COR-L47 (cell line): ENCODE results near the gene UGP2.
A peak's percentile ranks its signal among the peaks of the same experiment; 100 is the strongest.
"Not testable (repeated sequence)": the region's sequence is repeated elsewhere in the genome, so short reads cannot be mapped to it uniquely, and the experiment has no call there.

Experiments
- DNase-seq: peaks from one replicate; lab custom pipeline; 2025; lab: John Stamatoyannopoulos, UW

Gene UGP2

DNA sequence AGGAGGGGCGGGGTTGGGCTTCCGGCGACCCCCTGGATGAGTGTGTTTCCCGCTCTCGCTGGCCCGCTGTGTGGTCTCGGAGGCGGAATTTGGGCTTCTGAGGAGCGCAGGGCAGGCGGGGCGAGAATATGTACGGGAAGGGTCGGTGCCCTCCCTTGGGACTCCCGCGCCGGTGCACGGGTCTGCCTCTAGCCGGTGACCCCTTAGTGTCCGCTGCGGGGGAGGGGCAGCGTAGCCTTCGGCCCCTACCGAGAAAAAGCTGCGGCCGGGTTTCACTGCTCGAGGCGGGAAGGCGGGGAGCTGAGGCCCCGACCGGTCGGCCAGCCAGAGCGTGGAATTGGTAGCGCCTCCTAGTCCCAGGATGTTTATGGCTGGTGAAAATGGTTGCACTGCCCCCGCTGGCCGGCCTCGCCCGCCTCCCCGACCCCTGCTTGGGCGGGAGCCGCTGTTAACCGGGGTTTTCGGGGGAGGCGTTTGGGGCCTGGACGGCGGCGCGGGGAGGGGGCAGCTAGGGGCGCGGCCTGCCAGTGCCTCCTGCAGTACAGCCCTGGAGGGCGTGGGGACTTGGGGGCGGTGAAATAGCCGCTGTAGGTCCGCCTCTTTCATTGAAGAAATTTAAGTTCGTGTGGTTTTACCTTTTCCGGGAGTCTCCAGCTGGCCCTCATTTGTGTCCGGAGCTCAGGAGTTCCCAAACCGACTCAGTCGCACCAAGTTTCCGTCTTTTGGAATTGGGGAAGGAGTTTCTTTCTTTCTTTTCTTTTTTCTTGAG is at the start of gene UGP2:
UGP2 (plus strand) TSS at position 643 of the 769 bp plus-strand sequence. CDS start 290 bp downstream, outside the sequence.
- DNase-seq = peak; percentile 90

DNA sequence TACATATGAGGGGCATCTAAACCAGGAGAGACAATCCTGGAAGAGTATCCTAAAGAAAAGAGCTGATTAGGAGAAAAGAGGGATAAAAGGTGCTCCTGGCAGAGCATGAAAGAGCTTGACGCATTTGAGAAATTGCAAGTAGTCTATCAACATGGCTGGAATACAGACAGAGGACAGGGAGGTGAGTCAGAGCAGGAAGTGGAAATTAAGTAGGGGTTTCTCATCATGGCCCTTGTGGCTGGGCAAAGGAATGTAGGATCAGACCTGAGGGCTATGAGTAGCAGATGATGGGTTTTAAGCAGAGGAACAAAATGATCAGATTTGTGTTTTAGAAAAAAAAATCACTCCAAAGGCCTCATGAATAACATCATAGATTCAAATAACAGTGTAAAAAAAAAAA is 49.2 kb upstream of the UGP2 start:
- DNase-seq = no peak

- DNase-seq = no peak
Measured at GRCh38 chr2:63796366-63796765, 45.3 kb upstream of the UGP2 start.

DNA sequence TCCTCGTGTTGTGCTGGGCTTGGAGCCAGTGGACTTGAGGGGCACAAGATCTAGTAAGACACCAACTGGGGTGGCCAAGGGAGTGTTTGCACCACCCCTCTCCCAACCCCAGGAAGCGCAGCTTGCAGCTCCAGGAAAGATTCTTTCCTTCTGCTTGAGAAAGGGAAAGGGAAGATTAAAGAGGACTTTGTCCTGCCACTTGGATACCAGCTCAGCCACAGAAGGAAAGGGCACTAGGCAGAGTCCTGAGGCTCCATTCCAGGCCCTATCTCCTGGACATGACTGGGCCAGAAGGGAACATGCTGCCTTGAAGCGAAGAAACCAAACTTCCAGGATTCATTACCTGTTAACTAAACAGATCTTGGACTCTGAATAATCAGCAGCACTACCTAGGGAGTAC is 44.9 kb upstream of the UGP2 start:
- no peak for DNase-seq

DNA sequence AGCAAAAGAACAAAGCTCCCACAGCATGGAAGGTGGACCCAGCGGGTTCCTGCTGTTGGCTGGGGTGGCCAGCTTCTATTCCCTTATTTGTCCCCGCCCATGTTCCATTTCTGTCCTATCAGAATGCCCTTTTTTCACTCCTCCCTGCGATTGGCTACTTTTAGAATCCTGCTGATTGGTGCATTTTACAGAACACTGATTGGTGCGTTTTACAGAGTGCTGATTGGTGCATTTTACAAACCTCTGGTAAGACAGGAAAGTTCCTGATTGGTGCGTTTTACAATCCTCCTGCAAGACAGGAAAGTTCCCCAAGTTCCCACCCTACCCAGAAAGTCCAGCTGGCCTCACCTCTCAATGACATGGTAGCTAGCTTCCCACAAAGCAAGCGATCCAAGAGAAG is 40.2 kb upstream of the UGP2 start:
- no peak for DNase-seq

- no peak for DNase-seq
Measured at GRCh38 chr2:63805412-63805811, 36.3 kb upstream of the UGP2 start.

DNA sequence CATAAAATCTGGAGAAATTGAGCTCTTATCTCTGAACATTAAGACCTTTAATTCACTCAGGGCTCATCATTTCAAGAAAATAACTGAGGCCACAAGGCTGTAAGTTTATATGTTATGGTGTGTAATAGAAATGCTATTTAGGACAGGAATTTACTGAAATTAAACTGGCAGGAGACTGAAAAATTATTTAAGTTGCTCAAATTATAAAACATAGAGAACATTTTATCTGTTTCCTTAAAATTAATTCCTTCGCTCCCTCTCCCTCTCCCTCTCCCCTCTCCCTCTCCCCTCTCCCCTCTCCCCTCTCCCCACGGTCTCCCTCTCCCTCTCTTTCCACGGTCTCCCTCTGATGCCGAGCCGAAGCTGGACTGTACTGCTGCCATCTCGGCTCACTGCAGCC is 33.7 kb upstream of the UGP2 start:
- not testable (repeated sequence) for DNase-seq

DNA sequence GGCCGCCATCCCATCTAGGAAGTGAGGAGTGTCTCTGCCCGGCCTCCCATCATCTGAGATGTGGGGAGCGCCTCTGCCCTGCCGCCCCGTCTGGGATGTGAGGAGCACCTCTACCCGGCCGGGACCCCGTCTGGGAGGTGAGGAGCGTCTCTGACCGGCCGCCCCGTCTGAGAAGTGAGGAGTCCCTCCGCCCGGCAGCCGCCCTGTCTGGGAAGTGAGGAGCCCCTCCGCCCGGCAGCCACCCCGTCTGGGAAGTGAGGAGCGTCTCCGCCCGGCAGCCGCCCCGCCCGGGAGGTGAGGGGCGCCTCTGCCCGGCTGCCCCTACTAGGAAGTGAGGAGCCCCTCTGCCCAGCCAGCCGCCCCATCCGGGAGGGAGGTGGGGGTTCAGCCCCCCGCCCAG is 32.8 kb upstream of the UGP2 start:
- DNase-seq = not testable (repeated sequence)

DNA sequence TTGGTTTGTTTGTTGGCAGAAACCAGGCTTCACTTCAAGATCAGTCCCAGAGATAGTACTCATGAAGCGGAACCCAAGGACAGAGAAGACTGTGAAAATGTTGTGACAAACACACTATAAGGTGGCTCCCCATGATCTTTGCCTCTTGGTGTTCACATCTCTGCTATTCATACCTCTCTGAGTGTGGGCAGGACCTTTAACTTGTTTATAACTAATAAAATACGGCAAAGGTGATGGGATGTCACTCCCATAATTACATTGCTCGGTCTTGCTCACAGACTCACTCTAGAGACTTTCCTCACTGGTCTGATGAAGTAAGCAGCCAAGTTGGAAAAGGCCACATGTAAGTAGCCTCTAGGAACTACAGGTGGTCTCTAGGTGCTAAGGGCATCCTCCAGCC is 30.6 kb upstream of the UGP2 start:
- no peak for DNase-seq

DNA sequence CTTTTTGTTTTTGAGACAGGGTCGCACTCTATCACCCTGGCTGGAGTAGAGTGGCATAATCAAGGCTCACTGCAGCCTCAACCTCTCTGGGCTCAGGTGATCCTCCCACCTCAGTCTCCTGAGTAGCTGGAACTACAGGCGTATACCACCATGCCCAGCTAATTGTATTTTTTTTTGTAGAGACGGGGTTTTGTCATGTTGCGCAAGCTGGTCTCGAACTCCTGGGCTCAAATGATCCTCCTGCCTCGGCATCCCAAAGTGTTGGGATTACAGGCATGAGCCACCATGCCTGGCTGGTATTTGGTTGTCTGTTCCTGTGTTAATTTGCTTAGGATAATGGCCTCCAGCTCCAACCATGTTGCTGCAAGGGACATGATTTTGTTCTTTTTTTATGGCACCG is 29.8 kb upstream of the UGP2 start:
- DNase-seq = not testable (repeated sequence)

DNA sequence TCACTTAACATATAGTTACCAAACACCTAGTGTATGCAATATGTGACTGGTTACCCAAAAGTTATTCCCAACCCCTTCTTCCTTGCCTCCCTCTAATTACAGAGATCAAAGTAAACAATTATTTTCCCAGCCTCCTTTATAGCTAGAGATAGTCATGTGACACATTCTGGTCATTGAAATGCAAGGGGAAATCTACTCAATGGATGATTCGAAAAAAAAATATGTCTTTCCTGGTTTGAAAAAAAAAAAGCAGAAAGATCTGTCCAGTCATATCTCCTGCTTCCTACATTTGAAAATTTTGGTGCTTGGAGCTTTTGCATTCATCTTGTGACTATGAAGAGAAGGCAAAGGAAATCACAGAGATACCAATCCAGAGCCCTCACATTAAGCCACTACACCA is 27.6 kb upstream of the UGP2 start:
- no peak for DNase-seq

DNA sequence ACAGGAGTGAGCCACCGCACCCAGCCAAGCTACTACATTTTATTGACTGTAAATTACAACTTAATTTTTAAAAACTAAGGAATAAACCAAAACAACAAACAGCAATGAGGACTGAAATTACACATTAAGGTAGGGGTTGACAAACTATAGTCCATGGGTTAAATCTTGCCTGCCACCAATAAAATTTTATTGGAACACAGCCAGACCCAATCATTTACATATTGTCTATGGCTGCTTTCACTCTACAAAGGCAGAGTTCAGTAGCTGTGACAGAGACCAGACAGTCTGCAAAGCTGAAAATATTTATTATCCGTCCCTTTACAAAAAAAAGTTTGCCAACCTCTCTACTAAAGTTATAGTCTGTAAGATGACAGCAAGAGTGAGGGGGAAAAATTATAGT is 24.3 kb upstream of the UGP2 start:
- no peak for DNase-seq

GRCh38 chr2:63818271-63818670 is 23.4 kb upstream of the UGP2 start:
- no peak for DNase-seq

- no peak for DNase-seq
Measured at GRCh38 chr2:63819256-63819655, 22.4 kb upstream of the UGP2 start.

GRCh38 chr2:63819765-63820717 is 21.7 kb upstream of the UGP2 start:
- DNase-seq = no peak

DNA sequence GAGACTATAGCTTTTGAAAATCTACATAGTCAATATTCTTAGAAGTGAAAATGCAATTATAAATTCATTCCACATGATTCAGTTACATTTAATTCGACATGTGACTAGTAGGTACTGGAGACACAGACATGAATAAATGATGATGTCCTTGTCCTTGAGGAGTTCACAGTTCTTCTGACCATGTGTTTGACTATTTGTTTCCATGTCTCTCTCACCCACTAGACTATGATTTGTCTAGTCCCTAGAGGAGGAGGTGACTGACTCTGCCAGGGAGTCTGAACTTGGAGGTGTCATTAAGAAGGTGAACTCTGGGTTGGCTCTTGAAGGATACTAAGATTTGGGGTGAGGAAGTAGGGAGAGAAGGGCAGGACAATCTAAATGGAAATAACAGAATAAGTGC is 20.7 kb upstream of the UGP2 start:
- no peak for DNase-seq

DNA sequence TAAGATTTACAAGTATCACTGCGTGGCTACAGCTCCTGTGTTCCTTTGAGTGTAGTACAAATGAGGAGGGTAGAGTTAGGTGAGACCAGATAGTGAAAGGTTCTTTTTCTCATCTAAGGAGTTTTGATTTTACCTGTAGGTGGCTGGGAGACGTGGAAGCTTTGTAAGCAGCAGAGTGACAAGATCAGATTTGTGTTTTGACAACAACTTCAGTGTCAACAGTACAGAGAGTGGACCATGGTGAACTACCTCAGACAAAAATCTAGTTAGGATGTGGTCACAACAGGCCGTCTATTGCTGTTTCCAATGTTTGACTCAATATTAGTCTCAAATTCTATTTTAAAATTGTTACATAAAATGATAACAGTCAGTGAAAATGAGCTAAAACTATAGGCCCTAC is 20.3 kb upstream of the UGP2 start:
- DNase-seq = no peak

DNA sequence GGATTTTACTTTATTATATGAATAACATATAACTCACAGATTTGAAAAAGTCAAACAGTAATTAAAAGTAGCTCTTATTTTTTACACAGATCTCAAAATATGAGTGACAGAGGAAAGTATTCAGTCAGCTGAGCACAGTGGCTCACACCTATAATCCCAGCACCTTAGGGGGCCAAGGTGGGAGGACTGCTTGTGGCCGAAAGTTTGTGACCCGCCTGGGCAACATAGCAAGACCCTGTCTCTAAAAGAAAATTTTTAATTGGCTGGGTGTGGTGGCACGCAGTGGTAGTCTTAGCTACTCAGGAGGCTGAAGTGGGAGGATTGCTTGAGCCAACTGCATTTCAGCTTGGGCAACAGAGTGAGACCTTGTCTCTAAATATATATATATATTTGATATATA is 19.2 kb upstream of the UGP2 start:
- DNase-seq = no peak

DNA sequence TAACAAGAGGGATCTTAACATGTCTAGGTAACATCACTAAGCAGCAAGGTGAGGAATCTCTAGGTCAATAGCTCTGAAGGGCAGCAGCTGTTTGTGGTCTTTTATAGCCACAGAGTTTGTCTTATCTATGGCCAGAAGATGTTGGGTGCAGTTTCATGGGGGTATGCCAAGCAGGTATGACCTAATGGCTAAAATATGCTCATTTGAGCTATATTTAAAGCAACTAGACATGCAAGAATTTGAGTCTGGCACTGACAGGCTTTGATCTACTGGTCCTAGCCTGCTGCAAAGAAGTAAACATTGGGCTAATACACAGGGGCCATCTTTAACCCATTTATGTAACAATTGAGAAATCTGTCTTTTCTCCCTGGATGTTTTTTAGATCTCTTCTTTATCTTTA is 13.9 kb upstream of the UGP2 start:
- DNase-seq = no peak

GRCh38 chr2:63831176-63831575 is 10.5 kb upstream of the UGP2 start:
- DNase-seq = no peak

DNA sequence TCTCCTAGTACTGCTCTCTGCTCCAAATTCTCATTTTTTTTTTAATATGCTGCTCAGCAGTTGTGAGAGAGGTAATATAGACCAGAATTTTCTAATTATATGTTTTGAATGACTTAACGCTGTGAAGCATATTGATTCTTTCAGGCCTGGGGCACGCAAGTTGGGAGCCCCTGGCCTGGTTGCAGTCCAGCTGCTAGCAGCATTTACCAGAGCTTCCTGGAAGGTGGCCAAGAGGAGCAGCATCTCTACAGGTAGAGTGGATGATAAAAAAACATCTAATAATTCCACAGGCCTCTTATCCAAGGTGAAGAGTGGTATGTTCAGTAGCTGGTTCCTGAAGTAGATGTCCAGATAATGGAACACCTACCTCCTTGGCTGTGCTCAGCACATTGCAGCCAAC is 7.3 kb upstream of the UGP2 start:
- DNase-seq = peak; percentile 80

DNA sequence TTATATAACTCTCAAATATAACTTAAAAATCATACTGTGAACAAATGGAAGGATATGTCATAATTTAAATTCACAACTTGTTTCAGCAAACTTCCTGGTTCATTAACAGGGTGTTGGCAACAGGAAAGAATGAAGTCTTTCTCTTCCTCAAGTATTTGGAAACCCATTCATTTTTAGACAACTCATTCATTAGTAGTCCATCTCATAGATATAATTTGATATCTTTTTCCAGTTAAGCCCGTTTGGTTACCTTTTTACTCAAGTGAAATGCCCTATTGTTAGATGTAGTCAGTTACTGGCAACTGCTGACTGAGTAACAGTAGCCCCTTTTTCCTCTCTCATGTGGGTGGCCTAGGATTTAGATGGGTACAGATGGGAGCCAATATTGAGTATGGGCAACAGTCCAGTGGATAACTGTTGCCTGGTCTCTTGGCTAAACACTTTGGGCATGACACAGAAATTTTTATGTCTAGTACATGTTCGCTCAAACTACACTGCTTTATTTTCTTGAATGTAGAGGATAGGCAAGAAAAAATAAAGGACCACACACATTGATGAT is 4.6 kb upstream of the UGP2 start:
- no peak for DNase-seq
